Bronchial epithelial cell (primary cell): Measurements from ENCODE around the gene WDR76. TPM values are rescaled to one million over a fixed set of nuclear protein-coding genes. Genes with fewer than 3 reads are reported as not detected.

ENCODE experiments used
- DNase-seq: peaks from one replicate; pipeline ENCODE4 v3.0.0-alpha.2; 2010; ENCODE audit warnings: low read depth
- FAIRE-seq: peaks from 2 replicates; lab custom pipeline; 2011; peaks lifted over from hg19 to GRCh38; lab: Jason Lieb, UNC
- H3K27me3 ChIP-seq: 2 replicates; pipeline ENCODE4 v1.5.1; 2011; ENCODE audit warnings: low read length; ENCODE audit not compliant: control insufficient read depth, insufficient read depth
- H3K36me3 ChIP-seq: 2 replicates; pipeline ENCODE4 v1.5.1; 2011; ENCODE audit warnings: low read length; ENCODE audit not compliant: control insufficient read depth, insufficient read depth
- H3K4me3 ChIP-seq: 2 replicates; pipeline ENCODE4 v1.5.1; 2011; ENCODE audit warnings: mild to moderate bottlenecking, low read depth, low read length, control low read depth
- CTCF ChIP-seq: IDR thresholded peaks from 2 replicates; pipeline ENCODE4 v1.5.1; 2011; ENCODE audit warnings: mild to moderate bottlenecking, moderate library complexity, low read length, control low read depth, inconsistent platforms; ENCODE audit not compliant: insufficient read depth, severe bottlenecking
- total RNA-seq: library from RNA; depleted of rRNA; stranded (reverse); fragments of >200 nt; gene quantifications from 2 replicates; pipeline ENCODE4 v1.2.1, GENCODE V29; 2014

Gene WDR76
- total RNA-seq, 1 donor from 2014 or later, result 2.1 TPM

- FAIRE-seq (no peak), DNase-seq (peak; percentile 64)
- Histone ChIP-seq H3K36me3 (no peaks in the 10 kb centered on the region), H3K4me3 (no peak overlapping the region), H3K27me3 (no peaks in the 10 kb centered on the region)
- TF ChIP-seq CTCF, result peak; percentile 69
Measured at GRCh38 chr15:43872416-43873020, 45.7 kb downstream of the WDR76 start.

GRCh38 chr15:43873651-43874050 lies 46.8 kb downstream of the WDR76 start:
- H3K27me3 ChIP-seq, result no peaks in the 10 kb centered on the region
- TF ChIP-seq CTCF, result no peak
- FAIRE-seq (no peak), DNase-seq (no peak)
- no peak overlapping the region for H3K4me3 ChIP-seq
- H3K36me3 ChIP-seq, result no peaks in the 10 kb centered on the region

GRCh38 chr15:43876872-43877271 lies 50.1 kb downstream of the WDR76 start:
- Histone ChIP-seq H3K4me3 (no peak overlapping the region), H3K36me3 (no peaks in the 10 kb centered on the region), H3K27me3 (no peaks in the 10 kb centered on the region)
- DNase-seq (no peak), FAIRE-seq (no peak)
- no peak for TF ChIP-seq CTCF

GRCh38 chr15:43877371-43877770 lies 50.6 kb downstream of the WDR76 start:
- H3K27me3 ChIP-seq, result no peaks in the 10 kb centered on the region
- no peak for DNase-seq
- no peak for TF ChIP-seq CTCF
- no peak for FAIRE-seq
- no peaks in the 10 kb centered on the region for H3K36me3 ChIP-seq
- H3K4me3 ChIP-seq, result no peak overlapping the region

GRCh38 chr15:43878446-43878845 lies 51.6 kb downstream of the WDR76 start:
- no peak for FAIRE-seq
- no peak overlapping the region for H3K4me3 ChIP-seq

More at GRCh38 chr15:43878446-43878845, 51.6 kb downstream of the WDR76 start:
- DNase-seq, result no peak
- TF ChIP-seq CTCF, result no peak
- Histone ChIP-seq H3K36me3 (no peaks in the 10 kb centered on the region), H3K27me3 (no peaks in the 10 kb centered on the region)
